CD8-positive, alpha-beta memory T cell (primary cell): Measurements from ENCODE around the gene MS4A18. TPM values are rescaled to one million over a fixed set of nuclear protein-coding genes. Genes with fewer than 3 reads are reported as not detected.
"Not testable (repeated sequence)": the region's sequence is repeated elsewhere in the genome, so short reads cannot be mapped to it uniquely, and the experiment has no call there.

Experiments
- CTCF ChIA-PET: fragments of 350-600 bp; sonication (Branson Sonifier 250); formaldehyde crosslinking; loops from one replicate; lab custom pipeline; 2021; ENCODE audit warnings: antibody characterized with exemption; lab: Charles Lee
- POLR2A ChIA-PET: fragments of 350-600 bp; sonication (Branson Sonifier 250); formaldehyde crosslinking; loops from one replicate; lab custom pipeline; 2021; ENCODE audit warnings: antibody characterized with exemption; lab: Charles Lee
- DNase-seq, 5 donors: peaks; one replicate each; pipeline versions ENCODE4 v3.0.0 to v3.0.0-alpha.2; 2020 to 2022; ENCODE audit warnings: mixed read lengths in 1 of 5
- H3K27ac ChIP-seq: one replicate; pipeline ENCODE4 v1.7.0; 2013; ENCODE audit warnings: low read depth, mild to moderate bottlenecking, low read length, moderate library complexity
- H3K27me3 ChIP-seq: 2 replicates; pipeline ENCODE4 v1.7.0; 2013; ENCODE audit warnings: low read length, mild to moderate bottlenecking; ENCODE audit not compliant: insufficient read depth, poor library complexity, severe bottlenecking
- H3K36me3 ChIP-seq: 2 replicates; pipeline ENCODE4 v1.7.0; 2013; ENCODE audit warnings: mild to moderate bottlenecking, low read length, moderate library complexity; ENCODE audit not compliant: insufficient read depth
- H3K4me1 ChIP-seq: 2 replicates; pipeline ENCODE4 v1.7.0; 2013; ENCODE audit warnings: mild to moderate bottlenecking, low read length, moderate library complexity; ENCODE audit not compliant: insufficient read depth
- H3K4me3 ChIP-seq: 2 replicates; pipeline ENCODE4 v1.7.0; 2013; ENCODE audit warnings: mild to moderate bottlenecking, low read length
- H3K9me3 ChIP-seq: 2 replicates; pipeline ENCODE4 v1.7.0; 2013; ENCODE audit warnings: mild to moderate bottlenecking, low read length
- H3K27ac Mint-ChIP-seq, 8 donors: one replicate each; pipeline ENCODE4 v1.8.0; 2020 to 2021; ENCODE audit warnings: mixed read lengths in 8 of 8, mild to moderate bottlenecking in 6 of 8, inconsistent platforms in 3 of 8, moderate library complexity in 3 of 8
- H3K27me3 Mint-ChIP-seq, 2 donors: one replicate each; pipeline ENCODE4 v1.8.0; 2020 to 2021; ENCODE audit warnings: mixed read lengths in 2 of 2, mild to moderate bottlenecking in 1 of 2, moderate library complexity in 1 of 2
- H3K36me3 Mint-ChIP-seq, 3 donors: one replicate each; pipeline ENCODE4 v1.8.0; 2020 to 2021; ENCODE audit warnings: mixed read lengths in 3 of 3, inconsistent platforms in 1 of 3, mild to moderate bottlenecking in 1 of 3
- H3K4me1 Mint-ChIP-seq, 3 donors: one replicate each; pipeline ENCODE4 v1.8.0; 2020 to 2021; ENCODE audit warnings: mixed read lengths in 3 of 3, inconsistent platforms in 1 of 3, mild to moderate bottlenecking in 1 of 3
- H3K4me3 Mint-ChIP-seq, 7 donors: one replicate each; pipeline ENCODE4 v1.8.0; 2020 to 2021; ENCODE audit warnings: mixed read lengths in 7 of 7, mild to moderate bottlenecking in 6 of 7, moderate library complexity in 4 of 7, inconsistent platforms in 2 of 7
- H3K9me3 Mint-ChIP-seq, 5 donors: one replicate each; pipeline ENCODE4 v1.8.0; 2020 to 2022; ENCODE audit warnings: mixed read lengths in 5 of 5, mild to moderate bottlenecking in 3 of 5, moderate library complexity in 2 of 5, inconsistent platforms in 1 of 5
- polyA plus RNA-seq: library from polyadenylated mRNA; unstranded; fragments of 300-500 nt; fragmentation: Illumina TruSeq; gene quantifications from one replicate; pipeline ENCODE4 v1.2.3, GENCODE V29; 2021
- total RNA-seq, 2 experiments: library from RNA; stranded (reverse); gene quantifications; one replicate each; pipeline ENCODE4 v1.2.3, GENCODE V29; 2021

MS4A18 gene
- total and polyA plus RNA-seq, 3 experiments from 2014 or later: not detected

GRCh38 chr11:60700689-60701468 lies 23.6 kb upstream of the MS4A18 start:
- Histone ChIP-seq H3K4me3 (no peak overlapping the region), H3K36me3 (no peaks in the 10 kb centered on the region), H3K27me3 (no peaks in the 10 kb centered on the region), H3K4me1 (no peaks in the 10 kb centered on the region), H3K9me3 (no peaks in the 10 kb centered on the region), H3K27ac (no peak overlapping the region)
- H3K4me1 Mint-ChIP-seq: no peaks in the 10 kb centered on the region
- CTCF ChIA-PET: no interaction called here
- no peak overlapping the region for H3K27ac Mint-ChIP-seq
- H3K27me3 Mint-ChIP-seq: peaks cover 1 to 11% of the 10 kb centered on the region in 2 donors
- H3K4me3 Mint-ChIP-seq: no peak overlapping the region
- H3K36me3 Mint-ChIP-seq: no peaks in the 10 kb centered on the region
- POLR2A ChIA-PET: no interaction called here
- no peak for DNase-seq
- no peaks in the 10 kb centered on the region for H3K9me3 Mint-ChIP-seq

DNA sequence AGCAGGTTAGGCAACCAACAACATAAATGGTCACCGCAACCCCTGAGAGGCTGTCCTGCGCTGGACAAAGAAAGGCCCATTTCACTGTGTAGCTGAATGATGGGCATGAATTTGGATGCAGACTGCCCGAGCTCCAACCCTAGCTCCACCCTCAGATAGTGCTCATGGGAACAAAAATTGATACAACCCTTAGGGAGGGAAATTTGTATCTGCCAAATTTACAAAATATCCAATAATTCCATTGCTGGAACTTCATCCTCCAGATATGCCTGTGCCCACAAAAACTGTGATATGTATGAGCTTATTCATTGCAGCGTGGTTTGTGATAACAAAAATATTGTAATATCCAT lies 23.1 kb upstream of the MS4A18 start:
- H3K4me3 ChIP-seq: no peak overlapping the region
- DNase-seq: no peak
- Mint-ChIP-seq H3K27me3 (peaks cover 0 to 10% of the 10 kb centered on the region in 2 donors), H3K4me3 (no peak overlapping the region), H3K27ac (no peak overlapping the region), H3K9me3 (no peaks in the 10 kb centered on the region), H3K4me1 (no peaks in the 10 kb centered on the region), H3K36me3 (no peaks in the 10 kb centered on the region)
- no peaks in the 10 kb centered on the region for H3K9me3 ChIP-seq
- no peak overlapping the region for H3K27ac ChIP-seq
- ChIA-PET CTCF (no interaction called here), POLR2A (no interaction called here)
- no peaks in the 10 kb centered on the region for H3K36me3 ChIP-seq
- no peaks in the 10 kb centered on the region for H3K4me1 ChIP-seq
- no peaks in the 10 kb centered on the region for H3K27me3 ChIP-seq

GRCh38 chr11:60703374-60703773 lies 21.1 kb upstream of the MS4A18 start:
- Mint-ChIP-seq H3K36me3 (no peaks in the 10 kb centered on the region), H3K27ac (no peak overlapping the region), H3K4me3 (no peak overlapping the region), H3K4me1 (no peaks in the 10 kb centered on the region), H3K27me3 (peaks cover 0 to 19% of the 10 kb centered on the region in 2 donors), H3K9me3 (no peaks in the 10 kb centered on the region)
- Histone ChIP-seq H3K4me3 (no peak overlapping the region), H3K27me3 (no peaks in the 10 kb centered on the region), H3K36me3 (no peaks in the 10 kb centered on the region), H3K9me3 (no peaks in the 10 kb centered on the region), H3K27ac (no peak overlapping the region), H3K4me1 (no peaks in the 10 kb centered on the region)
- ChIA-PET POLR2A (no interaction called here), CTCF (no interaction called here)
- DNase-seq: no peak

GRCh38 chr11:60705895-60706294 lies 18.6 kb upstream of the MS4A18 start:
- no peaks in the 10 kb centered on the region for H3K9me3 ChIP-seq
- H3K36me3 ChIP-seq: no peaks in the 10 kb centered on the region
- H3K27me3 ChIP-seq: no peaks in the 10 kb centered on the region

DNA sequence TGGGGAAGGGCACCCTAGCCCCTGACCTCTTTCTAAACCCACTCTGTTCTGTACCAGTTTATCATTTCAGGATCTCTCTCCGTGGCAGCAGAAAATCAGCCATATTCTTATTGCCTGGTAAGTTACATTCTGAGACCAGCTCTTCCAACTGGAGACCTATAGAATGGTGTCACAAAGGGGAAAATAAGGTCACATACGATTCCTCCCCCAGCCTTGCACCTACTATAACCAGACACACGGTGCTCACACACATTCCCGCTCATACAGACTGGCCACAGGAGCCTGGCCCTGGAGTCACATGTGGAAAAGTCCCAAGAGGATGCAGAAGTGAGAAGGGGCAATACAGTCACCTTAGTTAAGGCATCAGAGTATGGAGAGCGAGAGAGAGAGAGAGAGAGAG lies 17.6 kb upstream of the MS4A18 start:
- Mint-ChIP-seq H3K36me3 (no peaks in the 10 kb centered on the region), H3K9me3 (no peaks in the 10 kb centered on the region), H3K27me3 (peaks cover 7 to 19% of the 10 kb centered on the region in 2 donors), H3K4me3 (no peak overlapping the region), H3K4me1 (no peaks in the 10 kb centered on the region), H3K27ac (no peak overlapping the region)
- Histone ChIP-seq H3K4me3 (no peak overlapping the region), H3K9me3 (no peaks in the 10 kb centered on the region), H3K4me1 (no peaks in the 10 kb centered on the region), H3K27ac (no peak overlapping the region), H3K27me3 (no peaks in the 10 kb centered on the region), H3K36me3 (no peaks in the 10 kb centered on the region)
- ChIA-PET CTCF (no interaction called here), POLR2A (no interaction called here)
- DNase-seq: no peak

More at GRCh38 chr11:60705895-60706294, 18.6 kb upstream of the MS4A18 start:
- Histone ChIP-seq H3K4me3 (no peak overlapping the region), H3K4me1 (no peaks in the 10 kb centered on the region), H3K27ac (no peak overlapping the region)
- Mint-ChIP-seq H3K9me3 (no peaks in the 10 kb centered on the region), H3K27ac (no peak overlapping the region), H3K4me1 (no peaks in the 10 kb centered on the region), H3K36me3 (no peaks in the 10 kb centered on the region), H3K4me3 (no peak overlapping the region), H3K27me3 (peaks cover 0 to 19% of the 10 kb centered on the region in 2 donors)
- ChIA-PET CTCF (no interaction called here), POLR2A (no interaction called here)
- no peak for DNase-seq

- no peaks in the 10 kb centered on the region for H3K9me3 ChIP-seq
- H3K4me1 Mint-ChIP-seq: no peaks in the 10 kb centered on the region
- H3K4me1 ChIP-seq: no peaks in the 10 kb centered on the region
- peaks cover 7 to 30% of the 10 kb centered on the region in 2 donors for H3K27me3 Mint-ChIP-seq
- no peaks in the 10 kb centered on the region for H3K36me3 ChIP-seq
- no peak overlapping the region for H3K27ac ChIP-seq
- H3K9me3 Mint-ChIP-seq: no peaks in the 10 kb centered on the region
- peaks cover 0 to 1% (median 0%) of the 10 kb centered on the region in 3 donors for H3K36me3 Mint-ChIP-seq
- H3K4me3 Mint-ChIP-seq: no peak overlapping the region
- H3K27me3 ChIP-seq: no peaks in the 10 kb centered on the region
- CTCF ChIA-PET: no interaction called here
- no peak overlapping the region for H3K27ac Mint-ChIP-seq
- POLR2A ChIA-PET: no interaction called here
- DNase-seq: no peak
- H3K4me3 ChIP-seq: no peak overlapping the region
Measured at GRCh38 chr11:60710482-60710881, 14.0 kb upstream of the MS4A18 start.

DNA sequence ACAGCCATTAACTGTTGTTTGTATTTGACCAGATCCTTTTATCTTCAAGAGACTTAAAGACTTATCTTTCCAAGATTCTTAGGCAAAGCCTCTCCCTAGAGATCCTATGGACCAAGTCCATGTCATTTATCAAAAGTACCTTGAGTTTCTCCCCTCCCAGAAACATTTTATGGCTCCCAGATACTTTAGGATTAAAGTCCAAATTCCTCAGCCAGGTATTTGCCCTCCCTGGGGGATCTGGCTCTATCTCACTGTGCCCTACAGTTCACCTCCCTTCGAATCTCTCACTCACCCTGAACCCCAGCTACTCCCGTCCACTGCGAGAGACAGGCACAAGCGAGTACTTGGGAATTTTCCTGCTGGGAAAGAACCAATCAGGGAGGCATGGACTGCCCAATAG lies 13.2 kb upstream of the MS4A18 start:
- no peaks in the 10 kb centered on the region for H3K4me1 Mint-ChIP-seq
- H3K4me3 ChIP-seq: no peak overlapping the region
- H3K9me3 ChIP-seq: no peaks in the 10 kb centered on the region
- ChIA-PET CTCF (no interaction called here), POLR2A (no interaction called here)
- DNase-seq: no peak
- peaks cover 7 to 30% of the 10 kb centered on the region in 2 donors for H3K27me3 Mint-ChIP-seq
- H3K36me3 Mint-ChIP-seq: peaks cover 0 to 1% (median 0%) of the 10 kb centered on the region in 3 donors
- H3K27ac Mint-ChIP-seq: no peak overlapping the region
- H3K36me3 ChIP-seq: no peaks in the 10 kb centered on the region
- H3K27ac ChIP-seq: no peak overlapping the region
- no peaks in the 10 kb centered on the region for H3K4me1 ChIP-seq
- no peak overlapping the region for H3K4me3 Mint-ChIP-seq
- H3K27me3 ChIP-seq: no peaks in the 10 kb centered on the region
- peaks cover 0 to 2% (median 0%) of the 10 kb centered on the region in 5 donors for H3K9me3 Mint-ChIP-seq

- H3K27ac Mint-ChIP-seq, CTCF ChIA-PET, H3K27ac ChIP-seq, H3K9me3 ChIP-seq, H3K27me3 ChIP-seq, H3K9me3 Mint-ChIP-seq, POLR2A ChIA-PET, H3K4me1 ChIP-seq, H3K4me1 Mint-ChIP-seq, DNase-seq, H3K36me3 ChIP-seq, H3K4me3 ChIP-seq, H3K4me3 Mint-ChIP-seq, H3K36me3 Mint-ChIP-seq: not testable (repeated sequence)
- peaks cover 10 to 42% of the 10 kb centered on the region in 2 donors for H3K27me3 Mint-ChIP-seq
Measured at GRCh38 chr11:60713423-60713822, 11.1 kb upstream of the MS4A18 start.
